B cell (primary cell): ENCODE measurements around the gene CCDC141. TPM values are rescaled to one million over a fixed set of nuclear protein-coding genes. Genes with fewer than 3 reads are reported as not detected.

Experiments
- ATAC-seq: fragments of 200-7000 bp; cut with Tn5 transposase; one replicate; pipeline ENCODE4 v1.10.0; 2021; ENCODE audit warnings: low read depth, mild to moderate bottlenecking, moderate number of reproducible peaks, moderate library complexity
- CTCF ChIA-PET: fragments of 350-600 bp; sonication (Branson Sonifier 250); formaldehyde crosslinking; loops from one replicate; lab custom pipeline; 2021; ENCODE audit warnings: antibody characterized with exemption, inconsistent platforms; lab: Charles Lee
- POLR2A ChIA-PET: fragments of 350-600 bp; sonication (Branson Sonifier 250); formaldehyde crosslinking; loops from one replicate; lab custom pipeline; 2021; ENCODE audit warnings: antibody characterized with exemption; lab: Charles Lee
- DNase-seq: peaks from one replicate; pipeline ENCODE4 v3.0.0; 2013
- H2AFZ ChIP-seq: 2 replicates; pipeline ENCODE4 v1.6.1; 2012; ENCODE audit warnings: mild to moderate bottlenecking, low read depth, low read length; ENCODE audit not compliant: insufficient read depth, poor library complexity, severe bottlenecking
- H3K27ac ChIP-seq, 2 donors: 1 replicate in 1 of 2; 2 replicates in 1 of 2; pipeline ENCODE4 v1.5.1; 2012 to 2013; ENCODE audit warnings: low read length in 2 of 2, mild to moderate bottlenecking in 2 of 2, moderate library complexity in 1 of 2
- H3K27me3 ChIP-seq, 4 experiments: fragments of 200-600 bp in 1 of 4; sonication (generic) in 1 of 4; replicated peaks in 1 of 4; 1 replicate in 2 of 4; 2 replicates in 2 of 4; pipeline versions ENCODE4 v1.6.1 to v1.7.0; 2013 to 2016; ENCODE audit warnings: low read length in 3 of 4, mild to moderate bottlenecking in 2 of 4, mixed read lengths in 1 of 4, moderate library complexity in 1 of 4; ENCODE audit not compliant: insufficient read depth in 4 of 4, control insufficient read depth in 3 of 4; ENCODE audit errors: control extremely low read depth in 1 of 4
- H3K36me3 ChIP-seq, 2 experiments: replicated peaks in 1 of 2; 1 replicate in 1 of 2; 2 replicates in 1 of 2; pipeline versions ENCODE4 v1.6.1 to v1.7.1; 2013; ENCODE audit warnings: low read length in 1 of 2; ENCODE audit not compliant: insufficient read depth in 2 of 2, control insufficient read depth in 1 of 2; ENCODE audit errors: control extremely low read depth in 1 of 2, extremely low read depth in 1 of 2
- H3K4me1 ChIP-seq, 2 donors: fragments of 200-600 bp in 1 of 2; sonication (generic) in 1 of 2; 1 replicate in 1 of 2; 2 replicates in 1 of 2; pipeline versions ENCODE4 v1.5.1 to v1.6.1; 2013 to 2017; ENCODE audit warnings: low read length in 2 of 2; ENCODE audit not compliant: control insufficient read depth in 2 of 2, insufficient read depth in 2 of 2
- H3K4me2 ChIP-seq: replicated peaks from 2 replicates; pipeline ENCODE3; 2012; ENCODE audit warnings: mild to moderate bottlenecking, low read depth, low read length; ENCODE audit not compliant: poor library complexity, severe bottlenecking
- H3K4me3 ChIP-seq, 5 experiments: fragments of 200-600 bp in 1 of 5; sonication (generic) in 1 of 5; 1 replicate in 3 of 5; 2 replicates in 2 of 5; pipeline versions ENCODE4 v1.5.1 to v1.7.0; 2011 to 2016; ENCODE audit warnings: low read length in 4 of 5, mild to moderate bottlenecking in 4 of 5, low read depth in 2 of 5, control low read depth in 1 of 5, moderate library complexity in 1 of 5; ENCODE audit not compliant: insufficient read depth in 1 of 5; ENCODE audit errors: control extremely low read depth in 1 of 5, extremely low read depth in 1 of 5
- H3K79me2 ChIP-seq: fragments of 200-600 bp; sonication (generic); one replicate; pipeline ENCODE4 v1.6.0; 2016; ENCODE audit warnings: low read length; ENCODE audit not compliant: control insufficient read depth, insufficient read depth
- H3K9ac ChIP-seq: fragments of 200-600 bp; sonication (generic); 2 replicates; pipeline ENCODE4 v1.6.1; 2017; ENCODE audit warnings: mild to moderate bottlenecking, low read length, moderate library complexity
- H3K9me3 ChIP-seq, 3 donors: one replicate each; pipeline versions ENCODE4 v1.6.1 to v1.7.1; 2013; ENCODE audit warnings: low read length in 2 of 3; ENCODE audit not compliant: control insufficient read depth in 2 of 3, insufficient read depth in 1 of 3; ENCODE audit errors: control extremely low read depth in 1 of 3
- H4K20me1 ChIP-seq: 2 replicates; pipeline ENCODE4 v1.6.0; 2012; ENCODE audit warnings: mild to moderate bottlenecking, low read length; ENCODE audit not compliant: insufficient read depth, control insufficient read depth, poor library complexity, severe bottlenecking
- H3K27ac Mint-ChIP-seq: one replicate; pipeline ENCODE4 v1.8.0; 2021; ENCODE audit warnings: mixed read lengths
- H3K27me3 Mint-ChIP-seq: one replicate; pipeline ENCODE4 v1.8.0; 2021; ENCODE audit warnings: mixed read lengths
- H3K4me1 Mint-ChIP-seq: one replicate; pipeline ENCODE4 v1.8.0; 2021; ENCODE audit warnings: mixed read lengths
- H3K4me3 Mint-ChIP-seq: one replicate; pipeline ENCODE4 v1.8.0; 2021; ENCODE audit warnings: mixed read lengths
- H3K9me3 Mint-ChIP-seq: one replicate; pipeline ENCODE4 v1.8.0; 2022; ENCODE audit warnings: mixed read lengths; ENCODE audit not compliant: insufficient read depth
- CTCF ChIP-seq: fragments of 200-600 bp; IDR thresholded peaks from one replicate; pipeline ENCODE4 v1.8.0; 2022; ENCODE audit warnings: antibody characterized with exemption, mild to moderate bottlenecking
- EZH2 ChIP-seq: IDR thresholded peaks from 2 replicates; pipeline ENCODE4 v1.6.1; 2012; ENCODE audit warnings: borderline replicate concordance, low read depth, mild to moderate bottlenecking, moderate library complexity, low read length; ENCODE audit not compliant: insufficient read depth, poor library complexity, severe bottlenecking
- WGBS: methylation state at CpG from one replicate; pipeline ENCODE4 v1.1.5; 2013; ENCODE audit warnings: missing lambda C conversion rate; ENCODE audit not compliant: insufficient coverage; 5-methylcytosine and 5-hydroxymethylcytosine counted together
- intact Hi-C: fragments of 100-400 bp; cut with micrococcal nuclease; formaldehyde crosslinking; loops from one replicate; pipeline ENCODE4 v1.10.0; 2022
- polyA plus RNA-seq: library from polyadenylated mRNA; depleted of rRNA; stranded (reverse); fragments of >200 nt; gene quantifications from 2 replicates; pipeline ENCODE4 v1.2.3, GENCODE V29; 2012
- total RNA-seq, 2 donors: library from RNA; stranded (reverse); fragments of 120-200 nt in 1 of 2; gene quantifications; 1 replicate in 1 of 2; 2 replicates in 1 of 2; pipeline versions ENCODE4 v1.2.3 to v1.2.4, GENCODE V29; 2013 to 2022

Gene CCDC141
- total and polyA plus RNA-seq, 2 donors (not counting 1 experiment from before 2014, with no cell fraction given): 2.1 to 47.5 TPM

- no CpG with 5 or more reads among the region's 2 CpGs for WGBS
- Mint-ChIP-seq H3K4me3 (no peak overlapping the region), H3K27ac (no peak overlapping the region), H3K4me1 (no peaks in the 10 kb centered on the region), H3K27me3 (no peaks in the 10 kb centered on the region), H3K9me3 (no peaks in the 10 kb centered on the region)
- intact Hi-C loops: no loop called here
- H3K36me3 ChIP-seq: no peaks in the 10 kb centered on the region
- no peaks in the 10 kb centered on the region for H4K20me1 ChIP-seq
- TF ChIP-seq EZH2: no peak
- TF ChIP-seq CTCF: no peak
- no peak overlapping the region for H3K9ac ChIP-seq
- H3K79me2 ChIP-seq: no peaks in the 10 kb centered on the region
- H2AFZ ChIP-seq: no peak overlapping the region
- H3K4me1 ChIP-seq: no peaks in the 10 kb centered on the region
- no peaks in the 10 kb centered on the region for H3K27me3 ChIP-seq
- H3K9me3 ChIP-seq: no peaks in the 10 kb centered on the region
- H3K4me3 ChIP-seq: no peak overlapping the region
- no peak overlapping the region for H3K4me2 ChIP-seq
- ChIA-PET CTCF (interaction anchor here (1.5 to 3.9 kb wide), 2 partner anchors 18 to 234 kb away, joined by 3 to 40 read pairs; no protein-coding TSS in a partner anchor), POLR2A (no interaction called here)
- H3K27ac ChIP-seq: no peak overlapping the region
- no peak for ATAC-seq
- no peak for DNase-seq
These were observed 154.1 kb downstream of the CCDC141 start for GRCh38 chr2:178895872-178896271.

GRCh38 chr2:178895171-178895570 lies 154.8 kb downstream of the CCDC141 start:
- Histone ChIP-seq H3K9ac (no peak overlapping the region), H4K20me1 (no peaks in the 10 kb centered on the region), H3K27me3 (no peaks in the 10 kb centered on the region), H3K4me2 (no peak overlapping the region), H2AFZ (no peak overlapping the region), H3K9me3 (no peaks in the 10 kb centered on the region), H3K79me2 (no peaks in the 10 kb centered on the region), H3K27ac (no peak overlapping the region), H3K36me3 (no peaks in the 10 kb centered on the region), H3K4me1 (no peaks in the 10 kb centered on the region), H3K4me3 (no peak overlapping the region)
- ATAC-seq: no peak
- DNase-seq: no peak
- ChIA-PET POLR2A (no interaction called here), CTCF (interaction anchor here (1.5 to 3.9 kb wide), 2 partner anchors 19 to 235 kb away, joined by 3 to 40 read pairs; no protein-coding TSS in a partner anchor)
- TF ChIP-seq EZH2: no peak
- no peak for TF ChIP-seq CTCF
- Mint-ChIP-seq H3K27me3 (no peaks in the 10 kb centered on the region), H3K9me3 (no peaks in the 10 kb centered on the region), H3K4me1 (no peaks in the 10 kb centered on the region), H3K4me3 (no peak overlapping the region), H3K27ac (no peak overlapping the region)
- WGBS: no CpG with 5 or more reads among the region's 2 CpGs
- intact Hi-C loops: no loop called here
